Activated CD8-positive, alpha-beta memory T cell treated with anti-CD3 and anti-CD28 coated beads for 24 hours (primary cell): Measurements from ENCODE around the gene SH3GL2.

Experiments
- DNase-seq: peaks from one replicate; pipeline ENCODE4 v3.0.0-alpha.2; 2020

SH3GL2 gene

GRCh38 chr9:17611917-17612316 is 33.1 kb downstream of the SH3GL2 start:
- DNase-seq, result no peak

GRCh38 chr9:17613758-17614157 is 34.9 kb downstream of the SH3GL2 start:
- DNase-seq, result no peak

- DNase-seq, result no peak
These were observed 35.4 kb downstream of the SH3GL2 start for GRCh38 chr9:17614250-17614649.

- DNase-seq, result no peak
These were observed 36.0 kb downstream of the SH3GL2 start for GRCh38 chr9:17614903-17615302.

GRCh38 chr9:17622141-17622540 is 43.3 kb downstream of the SH3GL2 start:
- no peak for DNase-seq

GRCh38 chr9:17622749-17623148 is 43.9 kb downstream of the SH3GL2 start:
- no peak for DNase-seq

- no peak for DNase-seq
These were observed 45.1 kb downstream of the SH3GL2 start for GRCh38 chr9:17623965-17624364.

GRCh38 chr9:17624571-17624970 is 45.7 kb downstream of the SH3GL2 start:
- DNase-seq, result no peak

GRCh38 chr9:17625644-17626388 is 47.0 kb downstream of the SH3GL2 start:
- DNase-seq, result no peak

- DNase-seq, result no peak
These were observed 48.8 kb downstream of the SH3GL2 start for GRCh38 chr9:17627641-17628040.

- no peak for DNase-seq
These were observed 49.8 kb downstream of the SH3GL2 start for GRCh38 chr9:17628624-17629023.

GRCh38 chr9:17630531-17630949 is 51.7 kb downstream of the SH3GL2 start:
- DNase-seq, result no peak

- DNase-seq, result no peak
These were observed 52.5 kb downstream of the SH3GL2 start for GRCh38 chr9:17631396-17631795.

- DNase-seq, result no peak
These were observed 54.1 kb downstream of the SH3GL2 start for GRCh38 chr9:17632994-17633393.

- no peak for DNase-seq
These were observed 56.4 kb downstream of the SH3GL2 start for GRCh38 chr9:17635115-17635890.

- no peak for DNase-seq
These were observed 57.5 kb downstream of the SH3GL2 start for GRCh38 chr9:17636349-17636748.

GRCh38 chr9:17636821-17637220 is 58.0 kb downstream of the SH3GL2 start:
- DNase-seq, result no peak

GRCh38 chr9:17637229-17637628 is 58.4 kb downstream of the SH3GL2 start:
- DNase-seq, result no peak

GRCh38 chr9:17648516-17648915 is 69.7 kb downstream of the SH3GL2 start:
- DNase-seq, result no peak

GRCh38 chr9:17651725-17652124 is 72.9 kb downstream of the SH3GL2 start:
- no peak for DNase-seq

GRCh38 chr9:17653947-17654465 is 75.1 kb downstream of the SH3GL2 start:
- DNase-seq, result no peak

GRCh38 chr9:17656889-17657288 is 78.0 kb downstream of the SH3GL2 start:
- no peak for DNase-seq

GRCh38 chr9:17658237-17658636 is 79.4 kb downstream of the SH3GL2 start:
- DNase-seq, result no peak

GRCh38 chr9:17660158-17660557 is 81.3 kb downstream of the SH3GL2 start:
- DNase-seq, result no peak
